C4-2B (cell line): ENCODE data around the gene SF3A1.

Source experiments
- H3K27ac ChIP-seq: fragments of 450-650 bp; 2 replicates; pipeline ENCODE4 v1.5.1; 2017
- ZFX ChIP-seq: fragments of 450-650 bp; IDR thresholded peaks from 2 replicates; pipeline ENCODE4 v1.6.1; 2017
- TF ChIP-seq, protein P1 (sequence below): fragments of 450-650 bp; conservative IDR thresholded peaks from 2 replicates; pipeline ENCODE4 v1.5.1; 2017; ENCODE audit warnings: mild to moderate bottlenecking

The SF3A1 gene

DNA sequence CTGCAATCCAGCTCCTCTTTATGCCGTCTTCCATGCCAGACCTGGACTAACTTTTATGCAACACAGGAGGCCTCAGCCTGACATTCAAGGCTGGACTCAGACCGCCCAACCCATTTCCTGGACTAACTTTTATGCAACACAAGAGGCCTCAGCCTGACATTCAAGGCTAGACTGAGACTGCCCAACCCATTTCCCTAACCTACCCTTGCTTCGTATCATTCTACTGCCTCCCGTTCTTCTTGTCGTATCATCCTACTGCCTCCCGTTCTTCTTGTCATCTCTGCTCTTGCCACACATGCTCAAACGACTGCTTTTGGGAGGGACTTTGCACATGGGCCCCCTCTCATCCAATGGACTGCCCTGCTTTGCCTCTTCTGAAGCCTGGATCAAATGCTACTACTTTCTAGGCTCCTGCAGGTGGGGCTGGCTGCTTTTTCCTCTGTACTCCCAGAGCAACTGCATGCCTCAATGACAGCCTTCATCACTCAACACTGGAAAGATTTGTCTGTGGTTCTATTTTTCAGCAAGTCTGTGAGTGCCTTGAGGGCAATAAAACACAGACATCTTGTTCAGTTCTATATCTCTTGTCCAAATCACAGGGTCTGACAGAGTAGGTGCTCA, 37.8 kb downstream of the SF3A1 start:
- TF ChIP-seq ZFX: no peak
- TF ChIP-seq, protein P1, sequence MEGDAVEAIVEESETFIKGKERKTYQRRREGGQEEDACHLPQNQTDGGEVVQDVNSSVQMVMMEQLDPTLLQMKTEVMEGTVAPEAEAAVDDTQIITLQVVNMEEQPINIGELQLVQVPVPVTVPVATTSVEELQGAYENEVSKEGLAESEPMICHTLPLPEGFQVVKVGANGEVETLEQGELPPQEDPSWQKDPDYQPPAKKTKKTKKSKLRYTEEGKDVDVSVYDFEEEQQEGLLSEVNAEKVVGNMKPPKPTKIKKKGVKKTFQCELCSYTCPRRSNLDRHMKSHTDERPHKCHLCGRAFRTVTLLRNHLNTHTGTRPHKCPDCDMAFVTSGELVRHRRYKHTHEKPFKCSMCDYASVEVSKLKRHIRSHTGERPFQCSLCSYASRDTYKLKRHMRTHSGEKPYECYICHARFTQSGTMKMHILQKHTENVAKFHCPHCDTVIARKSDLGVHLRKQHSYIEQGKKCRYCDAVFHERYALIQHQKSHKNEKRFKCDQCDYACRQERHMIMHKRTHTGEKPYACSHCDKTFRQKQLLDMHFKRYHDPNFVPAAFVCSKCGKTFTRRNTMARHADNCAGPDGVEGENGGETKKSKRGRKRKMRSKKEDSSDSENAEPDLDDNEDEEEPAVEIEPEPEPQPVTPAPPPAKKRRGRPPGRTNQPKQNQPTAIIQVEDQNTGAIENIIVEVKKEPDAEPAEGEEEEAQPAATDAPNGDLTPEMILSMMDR: no peak

DNA sequence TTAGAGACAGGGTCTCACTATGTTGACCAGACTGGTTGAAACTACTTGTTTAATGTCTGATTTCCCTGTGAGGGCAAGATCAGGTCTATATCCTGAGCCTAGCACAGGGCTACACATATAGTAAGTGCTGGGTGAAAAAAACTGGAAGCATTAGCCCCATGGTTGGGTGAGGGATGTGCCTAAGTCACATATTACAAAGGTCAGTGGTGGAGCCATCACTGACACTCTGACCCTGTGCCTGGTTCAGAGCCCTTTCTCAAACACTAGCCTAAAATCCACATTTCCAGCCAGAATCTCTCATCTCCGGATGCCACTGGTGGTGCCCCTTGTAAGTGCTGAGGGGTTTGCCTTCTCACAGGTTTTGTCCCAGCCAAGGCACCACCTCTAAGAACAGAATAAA, 38.9 kb downstream of the SF3A1 start:
- H3K27ac ChIP-seq: no peak overlapping the region
- no peak for TF ChIP-seq ZFX
- TF ChIP-seq, protein P1: no peak

More for the DNA sequence above, 37.8 kb downstream of the SF3A1 start:
- H3K27ac ChIP-seq: no peak overlapping the region

DNA sequence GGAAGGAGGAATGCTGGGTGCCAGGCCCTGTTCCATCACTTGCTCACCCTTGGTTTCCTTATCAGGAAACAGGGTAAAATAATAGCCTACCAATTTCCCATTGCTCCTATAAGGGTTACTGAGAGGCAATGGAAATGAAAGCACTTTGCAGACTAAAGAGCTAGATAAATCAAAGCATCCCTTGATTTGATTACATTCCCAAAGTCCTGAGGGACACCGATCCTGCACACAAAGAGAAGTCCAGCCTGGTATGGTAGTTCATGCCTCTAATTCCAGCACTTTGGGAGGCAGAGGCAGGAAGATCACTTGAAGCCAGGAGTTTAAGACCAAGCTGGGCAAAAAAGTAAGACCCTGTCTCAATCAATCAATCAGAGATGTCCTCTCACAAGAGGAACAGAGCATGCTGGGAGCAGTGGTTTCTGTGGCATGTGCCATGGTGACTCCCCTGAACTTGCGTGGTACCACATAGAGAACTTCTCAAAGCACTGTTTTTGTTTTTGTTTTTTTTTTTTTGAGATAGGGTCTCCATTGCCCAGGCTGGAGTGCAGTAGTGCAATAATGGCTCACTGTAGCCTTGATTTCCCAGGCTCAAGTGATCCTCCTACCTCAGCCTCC, 40.6 kb downstream of the SF3A1 start:
- no peak for TF ChIP-seq ZFX
- TF ChIP-seq, protein P1: no peak

DNA sequence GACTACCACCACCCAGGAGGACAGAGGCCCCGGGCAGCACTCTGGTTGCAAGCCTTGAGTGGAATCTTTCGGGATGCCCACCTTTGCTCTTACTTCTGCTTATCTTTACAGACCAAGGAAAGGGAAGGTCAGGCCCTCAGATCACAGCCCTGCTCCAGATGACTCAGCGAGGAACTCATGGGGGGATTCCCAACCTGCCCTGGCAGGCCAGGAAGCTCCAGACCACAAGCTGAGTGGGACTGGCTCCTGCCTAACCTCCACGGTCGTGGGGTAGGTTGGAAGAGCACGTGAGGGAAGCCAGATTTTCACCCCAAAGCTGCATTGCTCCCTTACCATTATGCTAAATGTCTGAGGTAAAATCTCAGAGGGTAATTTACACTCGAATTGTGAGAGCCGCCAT, 41.8 kb downstream of the SF3A1 start:
- TF ChIP-seq, protein P1: no peak
- TF ChIP-seq ZFX: no peak
- H3K27ac ChIP-seq: no peak overlapping the region

More for the DNA sequence above, 40.6 kb downstream of the SF3A1 start:
- no peak overlapping the region for H3K27ac ChIP-seq

DNA sequence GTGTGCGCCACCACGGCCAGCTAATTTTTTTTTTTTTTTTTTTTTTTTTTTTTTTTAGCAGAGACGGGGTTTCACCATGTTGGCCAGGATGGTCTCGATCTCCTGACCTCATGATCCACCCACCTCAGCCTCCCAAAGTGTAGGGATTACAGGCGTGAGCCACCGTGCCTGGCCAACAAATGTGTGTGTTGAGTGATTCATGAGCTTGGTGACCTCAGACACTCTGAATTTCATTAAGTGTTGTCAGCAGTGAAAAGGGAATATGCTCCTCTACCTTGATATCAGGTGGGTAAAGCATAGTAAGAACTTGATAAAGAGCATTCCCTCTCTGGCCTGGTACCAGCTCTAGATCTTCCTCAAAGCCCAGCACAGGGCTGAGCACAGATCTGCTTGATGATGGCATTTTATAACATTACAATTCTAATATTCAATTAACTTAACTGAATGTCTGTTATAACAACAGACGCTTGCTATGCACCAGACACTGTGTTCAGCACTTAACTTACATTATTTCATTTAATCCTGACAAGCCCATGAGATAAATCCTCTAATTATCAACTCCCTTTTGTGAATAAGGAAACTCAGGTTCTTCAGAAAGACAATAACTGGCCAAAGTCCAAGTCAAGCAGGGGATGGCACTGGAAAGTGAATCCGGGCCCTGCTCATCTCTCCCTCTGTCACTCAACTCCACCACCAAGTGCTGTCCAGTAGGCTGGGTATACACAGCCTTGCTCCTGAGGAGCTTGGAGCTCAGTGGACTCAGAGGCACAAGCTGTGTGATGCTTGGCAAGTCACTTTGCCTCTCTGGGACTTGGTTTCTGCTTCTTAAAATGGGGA, 42.9 kb downstream of the SF3A1 start:
- TF ChIP-seq ZFX: no peak
- TF ChIP-seq, protein P1: no peak

DNA sequence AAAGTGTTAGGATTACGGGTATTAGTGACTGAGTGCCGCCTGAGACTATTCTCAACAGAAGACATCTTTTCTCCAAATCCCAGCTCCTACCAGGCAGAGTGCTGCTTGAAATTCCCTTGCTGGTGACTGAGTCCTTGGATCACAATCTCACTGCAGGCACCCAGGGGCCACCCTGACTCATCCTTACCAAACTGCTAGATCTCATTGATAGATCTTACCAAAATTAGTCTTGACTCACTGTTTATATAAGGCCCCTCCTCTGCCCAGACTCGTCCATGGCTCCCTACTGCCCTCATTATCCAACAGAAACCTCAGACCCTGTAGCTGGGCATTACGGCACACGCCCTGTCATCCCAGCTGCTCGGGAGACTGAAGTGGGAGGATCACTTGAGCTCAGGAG, 44.6 kb downstream of the SF3A1 start:
- TF ChIP-seq ZFX: no peak
- TF ChIP-seq, protein P1: no peak
- peak overlapping the region; percentile 63 for H3K27ac ChIP-seq

More for the DNA sequence above, 42.9 kb downstream of the SF3A1 start:
- H3K27ac ChIP-seq: no peak overlapping the region
